B cell (primary cell): ENCODE data around the gene CXCL5.

Experiments
- EZH2 ChIP-seq: IDR thresholded peaks from 2 replicates; pipeline ENCODE4 v1.6.1; 2012; ENCODE audit warnings: borderline replicate concordance, low read depth, mild to moderate bottlenecking, moderate library complexity, low read length; ENCODE audit not compliant: insufficient read depth, poor library complexity, severe bottlenecking
- TF ChIP-seq, protein P1 (sequence below): fragments of 200-600 bp; IDR thresholded peaks from one replicate; pipeline ENCODE4 v1.8.0; 2022; ENCODE audit warnings: antibody characterized with exemption, mild to moderate bottlenecking

DNA sequence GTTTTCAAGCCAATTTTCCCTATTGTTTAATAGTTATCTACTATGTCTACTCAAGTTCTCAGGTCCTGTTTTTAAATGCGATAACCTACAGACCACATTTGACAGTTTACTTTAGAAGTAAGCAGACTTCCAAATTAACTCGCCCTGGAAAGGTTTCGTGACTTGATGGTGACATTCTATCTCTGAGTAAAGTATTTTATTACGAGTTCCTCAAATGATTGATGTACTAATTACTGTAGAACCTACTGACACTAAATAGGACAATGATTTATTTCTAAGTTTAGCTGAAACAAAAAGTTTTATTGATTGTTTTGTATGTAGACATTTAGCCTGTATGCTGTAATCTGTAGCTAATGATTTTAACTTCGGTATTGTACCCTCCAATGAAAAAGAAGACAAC lies 8.5 kb downstream of the CXCL5 start:
- TF ChIP-seq, protein P1, sequence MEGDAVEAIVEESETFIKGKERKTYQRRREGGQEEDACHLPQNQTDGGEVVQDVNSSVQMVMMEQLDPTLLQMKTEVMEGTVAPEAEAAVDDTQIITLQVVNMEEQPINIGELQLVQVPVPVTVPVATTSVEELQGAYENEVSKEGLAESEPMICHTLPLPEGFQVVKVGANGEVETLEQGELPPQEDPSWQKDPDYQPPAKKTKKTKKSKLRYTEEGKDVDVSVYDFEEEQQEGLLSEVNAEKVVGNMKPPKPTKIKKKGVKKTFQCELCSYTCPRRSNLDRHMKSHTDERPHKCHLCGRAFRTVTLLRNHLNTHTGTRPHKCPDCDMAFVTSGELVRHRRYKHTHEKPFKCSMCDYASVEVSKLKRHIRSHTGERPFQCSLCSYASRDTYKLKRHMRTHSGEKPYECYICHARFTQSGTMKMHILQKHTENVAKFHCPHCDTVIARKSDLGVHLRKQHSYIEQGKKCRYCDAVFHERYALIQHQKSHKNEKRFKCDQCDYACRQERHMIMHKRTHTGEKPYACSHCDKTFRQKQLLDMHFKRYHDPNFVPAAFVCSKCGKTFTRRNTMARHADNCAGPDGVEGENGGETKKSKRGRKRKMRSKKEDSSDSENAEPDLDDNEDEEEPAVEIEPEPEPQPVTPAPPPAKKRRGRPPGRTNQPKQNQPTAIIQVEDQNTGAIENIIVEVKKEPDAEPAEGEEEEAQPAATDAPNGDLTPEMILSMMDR, result no peak
- no peak for TF ChIP-seq EZH2
